Activated CD8-positive, alpha-beta memory T cell treated with anti-CD3 and anti-CD28 coated beads for 48 hours (primary cell): ENCODE measurements around the gene CDH2.

Source experiments
- DNase-seq, 3 experiments: peaks; one replicate each; pipeline ENCODE4 v3.0.0-alpha.2; 2020; ENCODE audit warnings: low read depth in 2 of 3, low spot score in 2 of 3

The CDH2 gene

DNA sequence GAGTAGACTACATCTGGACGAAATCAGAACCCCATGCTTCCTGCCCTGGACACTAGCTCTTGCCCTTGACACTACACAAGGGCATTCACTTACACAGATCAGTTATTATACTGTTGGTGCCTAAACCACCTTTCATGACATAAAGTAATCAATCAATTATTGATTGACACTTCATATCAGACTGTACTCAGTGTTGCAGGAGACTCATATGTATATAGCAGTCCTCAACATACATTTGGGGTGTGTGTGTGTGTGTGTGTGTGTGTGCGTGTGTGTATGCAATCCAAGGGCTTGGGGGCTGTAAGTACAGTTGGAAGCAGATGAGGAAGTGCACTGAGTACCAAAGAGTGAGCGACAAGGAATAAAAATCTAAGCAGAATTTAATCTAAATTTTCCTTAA, 5.1 kb downstream of the CDH2 start:
- DNase-seq, result no peak

DNA sequence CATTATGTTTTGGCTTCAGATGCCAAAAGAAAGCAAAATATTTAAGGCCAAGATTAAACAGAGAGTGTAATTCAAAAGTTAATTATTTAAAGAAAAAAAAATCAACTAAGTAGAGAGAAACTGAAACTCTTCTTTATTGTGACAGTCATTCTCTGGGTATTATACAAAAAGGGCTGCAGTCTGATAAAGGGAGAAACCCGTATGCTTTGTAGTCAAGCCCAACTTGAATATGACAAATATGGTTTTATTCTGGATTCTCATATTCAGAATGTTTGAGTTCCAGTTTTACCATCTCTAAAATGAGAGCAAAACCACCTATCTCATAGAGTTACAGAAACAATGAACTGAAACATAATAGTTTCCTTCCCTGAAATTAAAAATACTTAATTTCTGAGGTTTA, 8.2 kb downstream of the CDH2 start:
- no peak for DNase-seq

DNA sequence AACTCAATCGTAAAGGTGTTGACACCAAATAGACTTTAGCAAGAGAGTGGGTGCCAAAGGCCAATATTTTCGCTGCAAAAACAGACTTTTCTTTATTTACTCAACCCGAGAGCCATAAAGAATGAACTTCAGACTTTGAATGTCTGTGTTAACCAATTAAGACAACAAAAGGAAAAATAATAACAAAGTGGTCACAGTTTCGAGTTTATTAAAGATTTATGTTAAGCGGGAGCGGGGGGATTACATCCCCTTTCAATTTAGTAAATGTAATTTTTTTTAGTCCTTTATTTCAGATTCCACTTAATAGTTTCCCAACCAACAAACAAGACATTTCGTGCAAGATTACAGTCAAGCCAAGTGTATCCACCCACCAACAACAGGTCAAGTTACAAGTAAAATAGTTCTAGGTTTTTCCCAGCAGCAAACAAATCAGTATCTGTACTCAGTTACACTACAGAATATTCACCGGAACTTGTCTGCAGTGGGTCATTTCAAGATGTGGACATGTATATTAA, 9.0 kb downstream of the CDH2 start:
- DNase-seq, result no peak

DNA sequence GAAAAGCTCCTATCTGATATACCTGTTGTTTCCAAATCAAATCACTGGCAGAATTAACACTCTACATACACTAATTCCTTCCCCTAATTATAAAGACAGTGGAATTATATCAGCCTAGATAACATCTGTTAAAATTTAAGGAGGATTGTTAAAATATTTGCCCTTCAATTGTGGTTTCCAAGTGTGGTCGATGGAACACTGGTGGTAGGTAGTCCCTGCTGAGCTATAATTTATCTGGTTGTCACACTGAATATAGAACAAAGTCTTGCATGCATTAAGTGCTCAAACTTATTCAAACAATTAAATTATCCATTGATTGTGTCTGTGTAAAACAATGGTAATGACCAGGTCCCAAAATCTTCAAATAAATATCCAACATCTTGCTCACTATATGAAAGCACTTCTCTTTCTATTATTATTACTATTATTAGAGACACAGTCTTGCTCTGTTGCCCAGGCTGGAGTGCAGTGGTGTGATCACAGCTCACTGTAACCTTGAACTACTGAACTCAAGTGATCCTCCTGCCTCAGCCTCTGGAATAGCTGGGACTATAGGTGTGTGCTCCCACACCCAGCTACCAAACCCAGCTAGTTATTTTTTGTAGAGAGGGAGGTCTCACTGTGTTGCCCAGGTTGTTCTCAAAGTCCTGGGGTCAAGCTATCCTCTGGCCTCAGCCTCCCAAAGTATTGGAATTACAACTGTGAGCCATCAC, 12.0 kb downstream of the CDH2 start:
- no peak for DNase-seq

DNA sequence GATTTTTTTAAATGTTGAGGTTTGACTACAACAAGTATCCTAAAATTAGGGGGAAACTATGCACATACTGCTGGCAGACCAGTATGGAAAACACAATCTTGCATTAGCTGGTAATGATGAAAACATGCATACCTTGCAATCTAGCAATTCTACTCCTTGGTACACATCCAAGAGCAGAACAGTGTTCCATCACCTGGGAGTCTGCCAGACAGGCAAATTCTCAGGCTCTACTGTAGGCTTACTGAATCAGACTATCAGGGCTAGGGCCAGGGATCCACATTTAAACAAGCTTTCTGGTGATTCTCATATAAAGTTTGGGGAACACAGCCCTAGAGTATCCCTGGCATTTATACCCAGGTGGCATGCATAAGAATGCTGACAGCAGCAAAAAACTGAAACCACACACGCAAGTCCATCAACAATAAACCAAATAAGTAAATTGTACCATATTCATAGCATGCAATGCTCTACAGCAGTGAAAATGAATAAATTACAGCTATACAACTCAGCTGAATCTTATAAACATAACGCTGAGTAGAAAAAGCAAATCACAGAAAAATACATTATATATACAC, 13.6 kb downstream of the CDH2 start:
- DNase-seq, result no peak

DNA sequence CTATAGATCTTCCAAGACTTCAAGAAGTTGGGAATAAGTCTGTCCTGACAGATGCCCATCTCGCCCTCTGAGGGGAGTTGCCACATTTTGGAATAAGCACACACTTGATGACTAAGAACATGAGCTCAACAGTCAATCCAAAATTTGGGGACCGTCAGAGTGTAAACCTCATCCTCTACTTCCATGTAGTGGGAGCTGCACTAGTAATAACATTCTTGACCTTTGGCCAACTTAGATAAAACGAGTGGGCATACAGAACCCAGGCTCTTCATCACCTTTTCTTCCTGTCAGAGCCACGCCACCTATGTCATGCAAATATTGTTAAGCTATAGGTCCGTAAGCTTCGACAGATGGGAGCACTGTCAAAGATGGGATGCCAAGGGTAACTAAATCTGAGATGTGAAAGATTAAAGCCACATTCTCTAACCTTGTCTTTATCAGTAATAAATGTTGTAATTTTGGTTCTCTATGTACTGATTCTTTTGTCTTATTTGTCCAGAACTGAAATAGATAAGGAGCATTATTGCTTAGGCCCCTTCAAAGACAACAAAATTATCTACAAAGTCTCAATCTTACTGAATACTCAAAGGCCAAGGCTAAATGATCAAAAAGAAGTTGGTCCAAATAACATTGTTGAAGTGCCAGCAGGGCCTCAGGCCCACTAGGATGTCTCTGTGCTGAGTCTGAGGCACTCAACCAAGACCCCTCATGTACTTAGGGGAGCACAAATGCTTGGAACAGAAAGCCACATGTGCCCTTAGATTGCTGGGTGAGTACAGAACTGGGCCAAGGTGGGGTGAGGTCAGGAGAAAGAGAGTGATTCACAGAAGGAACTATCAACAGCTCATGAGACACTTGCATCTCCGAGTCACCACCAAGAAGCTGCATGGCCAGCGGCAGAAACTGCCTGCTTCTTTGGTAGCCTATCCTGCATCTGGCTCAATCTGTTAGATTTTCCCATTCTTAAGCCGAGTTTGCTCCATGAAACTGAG, 15.0 kb downstream of the CDH2 start:
- no peak for DNase-seq

DNA sequence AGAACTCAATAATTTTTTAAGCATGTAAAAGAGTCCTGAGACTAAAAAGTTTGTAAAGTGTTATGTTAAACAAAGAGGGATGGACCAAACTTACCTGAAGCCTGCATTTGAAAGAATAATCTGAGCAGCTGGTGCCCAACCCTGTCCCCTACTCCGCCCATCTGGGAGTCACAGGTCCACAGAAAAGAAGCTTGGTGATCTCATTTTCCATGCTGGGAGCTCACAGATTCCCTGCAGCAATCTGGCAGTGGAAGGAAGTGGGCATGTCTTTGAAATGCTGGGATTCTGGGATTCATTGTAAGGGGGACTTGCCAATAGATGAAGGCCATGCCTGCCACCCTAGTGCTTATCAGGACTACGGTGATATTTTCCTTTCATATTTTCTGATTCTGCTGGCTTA, 17.9 kb downstream of the CDH2 start:
- DNase-seq, result no peak

DNA sequence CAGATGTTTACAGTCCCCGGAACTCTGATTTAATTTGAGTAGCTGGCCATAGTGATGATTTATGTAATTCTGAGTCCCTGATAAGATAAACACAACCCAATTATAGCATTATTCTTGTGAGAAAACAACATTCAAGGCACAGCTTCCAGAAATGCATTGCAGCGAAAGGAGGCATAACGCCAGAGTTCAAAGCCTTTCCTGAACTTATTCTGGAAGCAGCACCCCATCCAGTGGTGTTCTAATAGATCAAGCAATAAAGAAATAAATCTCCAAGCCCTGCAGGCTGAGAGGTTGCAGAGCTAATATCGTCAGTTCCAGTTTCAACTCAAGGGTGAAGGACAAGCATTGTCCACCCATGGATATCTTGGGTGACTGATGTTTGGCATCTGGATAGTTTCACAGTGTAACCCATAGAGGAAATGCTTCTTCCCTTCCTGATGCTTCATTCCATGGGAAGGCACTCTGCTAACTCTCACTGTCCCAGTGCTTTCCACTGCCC, 18.8 kb downstream of the CDH2 start:
- DNase-seq, result no peak

DNA sequence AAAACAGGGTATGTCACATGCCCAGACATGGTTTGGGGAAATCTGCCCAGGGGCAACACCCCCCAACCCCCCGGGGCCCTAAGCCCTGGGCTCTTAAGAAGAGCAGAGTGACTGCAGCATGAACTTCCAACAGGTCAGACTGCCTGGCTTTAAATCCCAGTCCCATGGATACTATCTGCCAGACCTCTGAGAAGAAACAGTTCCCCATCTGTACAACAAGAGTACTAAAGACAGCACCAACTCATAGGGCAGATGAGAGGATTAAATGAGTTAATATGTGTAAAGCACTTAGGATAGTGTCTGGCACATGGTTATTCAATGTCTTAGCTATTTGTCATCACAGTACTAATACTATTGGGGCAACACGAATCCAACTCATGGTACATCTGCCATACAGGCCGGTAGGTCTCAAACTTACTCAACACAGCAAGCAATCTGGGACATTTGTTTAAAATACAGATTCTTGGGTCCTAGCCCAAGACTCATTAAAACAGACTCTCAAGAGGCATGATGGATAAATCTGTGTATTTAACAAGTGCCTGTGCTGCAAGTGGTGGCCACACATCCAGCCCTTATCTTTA, 23.4 kb downstream of the CDH2 start:
- no peak for DNase-seq

DNA sequence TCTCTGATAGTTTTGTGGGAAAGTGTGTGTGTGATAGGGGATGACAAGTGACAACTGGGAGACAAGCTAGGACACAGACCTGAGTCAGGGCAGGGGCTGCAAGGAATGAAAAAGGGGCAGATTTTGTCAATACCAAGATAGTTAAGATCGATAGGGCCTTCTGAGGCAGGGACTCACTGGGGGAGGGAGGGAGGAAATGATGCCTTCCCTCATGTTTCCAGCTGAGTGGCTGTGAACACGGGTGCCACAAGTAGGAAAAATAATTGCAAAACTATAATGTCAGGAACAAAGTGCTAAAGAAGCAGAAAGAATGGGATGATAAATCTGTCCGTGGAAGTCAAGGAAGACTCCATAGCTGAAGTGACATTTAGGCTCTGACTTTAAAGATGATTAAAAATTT, 24.2 kb downstream of the CDH2 start:
- no peak for DNase-seq

DNA sequence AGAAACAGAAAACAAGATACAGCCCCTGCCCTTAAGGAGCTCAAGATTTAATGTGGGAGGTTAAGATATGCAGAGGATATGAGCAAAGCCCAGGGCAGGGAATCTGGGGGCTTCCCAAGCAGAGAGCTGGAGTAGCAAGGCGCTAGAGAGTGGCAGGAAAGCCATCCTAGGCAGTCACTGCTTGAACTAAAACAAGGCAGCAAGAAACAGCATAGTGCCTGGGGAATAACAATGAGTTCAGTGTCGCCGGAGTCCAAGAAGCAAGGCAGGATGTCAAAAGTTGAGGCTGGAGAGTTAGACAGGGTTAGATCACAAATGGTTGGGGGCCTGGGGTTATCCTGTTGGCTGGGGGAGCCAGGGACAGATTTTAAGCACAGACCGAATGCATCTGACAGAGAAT, 24.6 kb downstream of the CDH2 start:
- DNase-seq, result no peak

DNA sequence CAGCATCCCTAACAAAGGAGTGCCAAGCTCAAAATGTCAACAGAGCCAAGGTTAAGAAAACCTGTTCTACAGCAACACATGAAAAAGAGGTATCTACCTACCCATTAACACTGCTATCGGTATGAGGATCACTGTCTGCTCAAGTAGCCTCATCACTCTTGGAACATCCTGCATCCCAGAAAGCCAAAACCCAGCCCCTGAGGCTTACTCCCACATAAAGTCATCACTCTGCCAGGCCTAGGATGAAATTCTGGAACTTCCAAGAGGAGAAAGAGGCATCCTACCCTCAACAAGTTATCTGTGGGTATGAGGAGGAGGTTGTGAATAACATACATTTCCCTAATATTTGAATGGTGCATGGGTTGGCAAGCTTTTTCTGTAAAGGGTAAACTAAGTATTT, 25.5 kb downstream of the CDH2 start:
- no peak for DNase-seq

DNA sequence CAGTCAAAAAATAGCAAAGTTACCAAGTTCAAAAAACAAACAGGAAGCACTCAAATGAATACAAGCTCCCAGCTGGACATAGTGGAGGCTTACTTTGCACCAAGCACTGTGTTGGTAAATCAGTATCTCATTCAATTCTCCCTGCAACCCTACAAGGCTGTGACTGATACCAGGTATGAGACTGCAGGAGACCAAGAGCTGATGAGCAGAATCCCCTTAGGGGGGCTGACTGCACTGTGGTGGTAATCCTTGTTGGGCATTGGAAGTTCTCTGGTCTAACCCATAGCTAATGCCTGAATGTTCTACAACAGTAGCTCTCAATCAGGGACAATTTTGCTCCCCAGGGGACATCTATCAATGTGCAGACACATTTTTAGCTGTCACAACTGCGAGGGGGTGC, 26.0 kb downstream of the CDH2 start:
- no peak for DNase-seq

DNA sequence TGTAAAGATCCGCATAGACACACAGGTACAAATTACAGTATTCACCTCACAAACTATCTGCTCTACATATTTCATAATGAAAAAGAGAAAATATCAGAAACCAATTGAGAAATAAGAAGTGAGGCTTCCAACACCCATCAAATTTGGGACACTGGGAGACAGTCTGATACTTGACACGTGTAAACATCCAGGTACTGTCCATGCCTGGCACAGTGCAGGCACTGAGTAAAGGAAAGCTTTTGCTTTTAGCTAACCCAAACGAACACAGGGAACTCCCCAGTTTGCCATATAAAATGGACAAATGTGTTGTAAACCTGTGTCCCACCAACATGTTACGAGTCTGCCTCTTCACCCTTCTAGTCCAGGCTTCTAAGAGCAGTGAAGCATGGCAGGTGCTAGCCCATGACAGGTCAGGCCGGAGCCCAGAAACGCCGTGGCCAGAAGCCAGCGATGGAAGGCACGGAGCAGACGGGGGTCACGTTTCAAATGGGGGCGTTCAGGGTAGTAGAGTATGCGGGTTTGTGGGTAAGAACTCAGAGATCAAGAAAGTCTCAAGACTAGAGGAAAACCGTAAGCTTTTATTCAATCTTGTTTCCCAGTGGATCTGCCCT, 27.0 kb downstream of the CDH2 start:
- DNase-seq, result no peak

DNA sequence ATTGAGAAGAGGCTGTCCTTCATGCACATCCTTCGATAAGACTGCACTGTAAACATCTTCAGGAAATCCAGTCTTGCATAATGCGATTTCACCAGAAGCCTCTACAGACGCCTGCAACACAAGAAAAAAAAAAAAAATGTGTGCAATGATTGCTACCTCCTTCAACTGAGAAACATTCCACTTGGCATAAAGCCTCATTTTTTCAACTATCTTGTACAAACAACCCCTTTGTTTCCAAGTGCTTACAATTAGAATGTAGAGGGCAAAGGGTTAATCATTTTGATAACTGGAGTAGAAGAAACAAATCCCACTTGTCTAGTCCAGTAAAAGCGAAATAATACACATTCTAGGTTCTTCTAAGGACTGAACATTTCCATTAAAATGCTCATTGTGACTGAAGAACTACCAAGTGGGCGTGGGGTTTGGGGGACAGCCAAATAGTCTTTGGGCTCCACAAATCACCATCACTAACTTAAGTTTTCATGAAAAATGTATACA, 29.2 kb downstream of the CDH2 start:
- no peak for DNase-seq

DNA sequence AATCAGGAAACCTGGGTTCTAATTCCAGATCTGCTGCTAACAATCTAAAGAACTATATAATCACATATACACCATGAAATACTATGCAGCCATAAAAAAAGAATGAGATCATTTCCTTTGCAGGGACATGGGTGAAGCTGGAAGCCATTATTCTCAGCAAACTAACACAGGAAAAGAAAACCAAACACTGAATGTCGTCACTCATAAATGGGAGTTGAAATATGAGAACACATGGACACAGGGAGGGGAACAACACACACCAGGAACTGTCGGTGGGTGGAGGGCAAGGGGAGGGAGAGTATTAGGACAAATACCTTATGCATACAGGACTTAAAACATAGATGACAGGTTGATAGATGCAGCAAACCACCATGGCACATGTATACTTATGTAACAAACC, 33.2 kb downstream of the CDH2 start:
- no peak for DNase-seq

DNA sequence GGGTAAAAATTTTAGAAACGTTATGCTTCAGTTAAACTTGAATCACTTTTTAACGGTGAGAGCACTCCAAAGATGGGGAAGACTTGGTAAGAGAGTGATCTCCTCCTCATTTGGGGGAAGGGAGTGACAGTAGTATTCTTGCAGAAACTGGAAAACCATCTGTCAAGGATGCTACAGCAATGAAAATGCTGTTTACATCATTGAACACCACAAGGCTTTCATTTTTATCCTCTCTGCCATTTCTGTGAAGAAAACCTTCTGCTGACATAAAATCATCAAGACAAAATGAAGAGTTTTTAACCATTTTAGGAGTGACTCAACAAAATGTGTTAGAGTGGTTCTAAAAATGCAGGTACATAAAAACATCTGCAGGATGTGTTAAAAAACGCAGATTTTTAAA, 38.1 kb downstream of the CDH2 start:
- no peak for DNase-seq

DNA sequence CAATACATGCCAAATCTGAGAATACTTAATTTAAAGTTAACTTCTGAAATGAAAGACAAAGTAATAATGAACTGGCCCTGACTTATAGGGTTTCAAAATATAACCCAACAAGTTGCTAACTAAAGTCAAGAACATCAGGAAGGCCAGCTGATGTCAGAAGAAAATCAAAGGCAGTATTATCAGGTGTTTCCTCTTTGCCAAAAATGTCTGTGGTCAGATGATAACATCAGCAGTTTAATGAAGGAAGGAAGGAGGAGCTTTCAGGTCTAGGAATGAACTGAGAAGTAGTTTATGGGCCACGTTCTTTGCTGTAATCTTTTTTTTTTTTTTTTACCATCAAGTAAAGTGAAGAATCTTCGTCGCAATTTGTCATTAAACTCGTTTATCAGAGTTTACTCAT, 40.9 kb downstream of the CDH2 start:
- no peak for DNase-seq

DNA sequence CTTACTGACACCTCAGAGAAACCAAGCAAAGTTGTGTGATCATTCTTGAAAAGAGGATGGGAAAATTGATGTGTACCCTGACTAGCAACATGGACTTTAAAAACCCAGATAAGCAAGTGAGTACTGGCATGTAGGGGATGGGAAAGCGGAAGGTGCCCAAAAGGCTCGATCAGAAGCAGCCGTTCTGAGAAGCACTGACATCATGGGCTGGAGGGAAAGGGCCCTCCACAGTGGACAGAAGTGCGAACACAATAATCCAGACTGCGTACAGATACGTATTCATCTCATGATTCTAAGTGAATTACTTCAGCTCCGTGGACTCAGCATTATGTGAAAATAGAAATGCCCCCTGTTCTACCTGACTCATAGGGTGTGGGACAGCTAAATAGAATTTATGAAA, 42.2 kb downstream of the CDH2 start:
- no peak for DNase-seq

DNA sequence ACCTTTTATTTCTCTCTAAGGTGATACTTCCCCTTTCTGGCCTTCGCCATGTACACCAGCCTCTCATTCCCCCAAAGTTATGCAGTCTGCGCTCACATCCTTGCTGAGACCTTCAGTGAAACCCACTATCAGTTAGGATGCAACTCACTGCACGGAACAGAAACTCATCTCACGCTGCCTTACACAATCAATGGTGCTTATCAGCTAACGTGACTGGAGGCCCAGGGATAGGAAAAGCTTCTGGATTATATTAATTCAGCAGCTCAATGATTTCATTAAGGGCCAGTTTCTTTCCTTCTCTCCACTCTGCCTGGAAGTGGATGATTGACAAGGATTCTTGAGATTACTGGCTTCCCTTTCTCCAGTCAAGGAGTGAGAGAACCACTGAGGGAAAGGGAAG, 44.8 kb downstream of the CDH2 start:
- DNase-seq, result no peak

DNA sequence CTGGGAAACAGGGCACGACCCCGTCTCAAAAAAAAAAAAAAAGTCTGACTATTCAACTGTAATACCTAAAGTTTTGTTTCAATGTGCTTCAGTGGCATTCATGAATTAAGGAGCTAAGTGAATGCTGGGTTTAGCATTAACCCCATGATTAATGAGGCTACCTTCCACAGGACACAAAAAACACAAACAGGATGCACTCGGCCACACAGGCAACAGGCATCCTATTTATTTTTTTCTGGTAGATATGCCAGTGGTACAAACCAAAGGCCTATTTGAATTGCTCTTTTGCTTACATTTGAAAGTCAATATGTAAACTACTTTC, 48.3 kb downstream of the CDH2 start:
- no peak for DNase-seq
